ENCODE data around the gene HSBP1L1.

The HSBP1L1 gene

DNA sequence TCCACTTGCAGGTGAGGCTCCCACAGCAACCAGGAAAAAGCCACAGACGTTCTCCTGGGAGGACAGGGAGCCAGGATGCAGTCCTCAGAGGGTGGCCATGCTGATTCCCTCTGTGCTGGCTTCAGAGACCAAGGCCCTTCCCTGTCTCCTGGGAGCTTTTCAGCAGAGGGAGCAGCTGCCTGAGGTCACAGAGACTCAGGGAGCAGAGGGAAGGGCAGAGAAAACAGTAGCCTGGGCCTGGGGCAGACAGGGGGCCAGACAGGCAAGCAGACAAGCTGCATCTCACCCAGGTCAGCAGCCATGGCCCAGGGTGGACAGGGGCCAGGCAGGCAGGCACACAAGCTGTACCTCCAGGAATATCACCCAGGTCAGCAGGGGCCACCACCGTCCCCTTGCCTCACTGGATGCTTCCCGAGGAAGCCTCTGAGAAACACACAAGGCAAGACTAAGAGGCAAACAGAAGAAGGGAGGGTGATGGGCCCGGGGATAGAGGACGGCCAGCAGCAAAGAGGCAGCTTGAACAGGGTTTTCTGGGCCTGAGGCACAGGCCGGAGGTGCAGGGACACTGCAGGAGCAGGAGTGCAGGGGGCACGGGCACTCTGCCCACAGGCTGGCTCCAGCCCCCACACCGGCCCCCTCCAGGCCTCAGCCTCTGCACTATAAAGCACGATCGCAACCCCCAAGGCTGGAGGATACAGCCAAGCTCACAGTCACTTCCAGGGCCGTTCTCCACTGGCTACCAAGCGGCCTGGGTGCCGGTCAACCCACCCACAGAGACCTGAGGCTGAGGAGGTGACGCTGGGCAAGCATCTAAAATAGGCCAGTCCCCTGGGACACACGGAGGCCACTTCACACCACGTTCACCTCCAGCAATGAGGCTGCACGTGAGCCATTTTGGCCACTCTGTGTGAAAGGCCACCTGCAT, 19.1 kb upstream of the HSBP1L1 start:
- DNase-seq = peak; percentile 64

DNA sequence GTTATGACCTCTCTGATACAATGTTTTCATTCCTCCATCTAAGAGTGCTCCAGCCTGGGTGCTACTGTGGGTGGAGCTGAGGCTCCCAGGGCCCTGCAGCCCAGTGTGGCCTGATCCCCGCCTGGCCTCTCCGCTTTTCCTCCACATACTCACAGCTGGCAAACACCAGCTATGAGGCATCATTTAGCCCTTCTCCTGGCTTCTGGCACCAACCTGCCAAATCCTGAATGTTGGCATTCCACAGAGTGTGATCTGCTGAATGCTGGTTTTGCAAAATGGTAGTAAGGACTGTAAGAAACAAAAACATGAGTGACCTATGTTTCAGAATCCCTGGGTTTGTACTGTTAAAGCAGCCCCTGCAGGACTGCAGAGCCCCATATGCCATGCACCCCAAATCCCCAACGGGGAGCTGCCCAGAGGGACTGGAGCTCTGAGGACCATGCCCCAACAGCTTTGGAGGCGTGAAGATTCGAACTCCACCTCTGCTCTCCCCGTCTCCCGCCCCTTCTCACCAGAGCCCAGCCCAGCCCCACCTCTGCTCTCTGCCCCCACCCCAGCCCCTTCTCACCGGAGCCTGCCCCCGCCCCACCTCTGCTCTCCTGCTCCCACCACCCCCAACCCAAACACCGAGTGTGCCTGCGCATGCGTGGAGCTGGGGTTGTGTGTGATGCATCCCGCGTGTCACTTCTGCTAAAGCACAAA, 17.2 kb upstream of the HSBP1L1 start:
- no peak for DNase-seq

DNA sequence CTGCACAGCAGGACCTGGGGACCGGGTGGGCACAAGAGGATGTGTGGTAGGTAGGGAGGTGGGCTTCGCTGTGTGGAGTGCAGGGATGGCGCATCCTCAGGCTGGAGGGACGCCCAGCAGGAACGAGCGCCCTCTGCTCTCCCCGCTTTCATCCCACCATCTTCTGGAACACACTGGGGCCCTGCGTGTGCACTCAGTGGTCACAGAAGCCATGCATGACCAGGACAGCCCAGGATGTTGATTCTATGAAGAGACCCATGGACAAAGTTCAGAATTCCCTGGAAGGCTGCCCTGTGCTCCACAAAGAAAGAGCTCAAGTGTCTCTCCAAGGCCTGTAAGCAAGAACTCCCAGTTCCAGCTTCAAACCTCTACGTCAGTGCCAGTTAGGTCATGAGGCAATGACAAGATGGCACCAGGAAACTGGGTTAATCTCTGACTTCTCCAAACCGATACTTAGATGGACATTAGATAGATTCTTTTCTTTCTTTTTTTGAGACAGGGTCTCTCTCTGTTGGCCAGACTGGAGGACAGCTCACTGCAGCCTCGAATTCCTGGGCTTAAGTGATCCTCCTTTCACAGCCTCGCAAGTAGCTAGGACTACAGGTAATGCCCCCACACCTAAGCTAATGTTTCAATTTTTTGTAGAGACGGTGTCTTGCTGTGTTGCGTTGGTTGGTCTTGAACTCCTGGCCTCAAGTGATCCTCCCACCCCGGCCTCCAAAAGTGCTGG, 16.4 kb upstream of the HSBP1L1 start:
- no peak for DNase-seq

- DNase-seq = no peak
Measured at GRCh38 chr18:79948719-79949411, 15.6 kb upstream of the HSBP1L1 start.

GRCh38 chr18:79949697-79950487, 14.6 kb upstream of the HSBP1L1 start:
- DNase-seq = peak; percentile 39

- peak; percentile 69 for DNase-seq
Measured at GRCh38 chr18:79950515-79951341, 13.7 kb upstream of the HSBP1L1 start.

DNA sequence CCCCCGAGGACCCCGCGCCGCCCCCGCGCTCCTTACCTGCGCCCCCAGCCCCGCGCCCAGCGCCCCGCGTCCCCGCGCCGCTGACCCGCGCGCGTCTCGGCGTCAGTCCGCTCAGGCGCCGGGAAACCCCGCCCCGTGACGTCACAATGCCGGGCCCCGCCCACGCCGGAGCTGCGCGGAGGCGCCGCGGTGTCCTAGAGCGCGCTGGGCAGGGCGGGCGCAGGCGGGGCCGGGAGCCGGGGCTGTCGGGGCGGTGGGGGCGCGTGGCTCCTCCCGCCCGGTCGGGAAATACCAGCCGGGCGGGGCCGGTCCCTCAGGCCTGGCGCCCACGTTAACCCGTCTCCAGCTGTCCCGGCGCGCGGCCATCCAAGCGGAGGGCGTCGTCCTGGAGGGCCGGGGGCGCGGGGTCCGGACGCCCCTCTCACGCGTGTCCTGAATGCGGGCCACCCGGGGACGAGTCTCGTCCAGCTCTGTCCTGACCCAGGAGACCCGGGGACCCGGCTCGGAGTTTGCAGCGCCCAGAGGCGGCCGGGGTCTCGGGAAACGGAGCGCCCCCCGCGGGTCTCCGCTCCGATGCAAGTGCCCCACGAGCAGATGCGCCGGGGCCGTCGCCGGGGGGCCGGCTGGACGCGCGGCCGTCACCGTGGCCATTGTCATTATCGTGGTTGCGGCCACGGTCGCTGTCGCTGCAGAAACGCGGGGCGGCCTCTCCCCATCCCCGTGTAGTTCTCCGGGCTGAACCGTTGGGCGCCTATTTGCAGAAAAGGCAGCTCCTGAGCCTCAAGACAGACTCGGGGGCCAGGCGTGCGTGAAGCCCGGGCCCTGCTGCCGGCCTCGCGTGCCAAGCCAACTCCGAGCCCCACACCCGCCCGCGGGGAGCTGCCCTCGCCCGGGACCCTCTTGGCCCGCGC, 12.6 kb upstream of the HSBP1L1 start, which contains the start of gene SLC66A2:
Gene SLC66A2, minus strand, starts transcription at position 109 of the 911 bp plus-strand sequence. CDS start 727 bp downstream, outside the sequence.
- DNase-seq = peak; percentile 96

DNA sequence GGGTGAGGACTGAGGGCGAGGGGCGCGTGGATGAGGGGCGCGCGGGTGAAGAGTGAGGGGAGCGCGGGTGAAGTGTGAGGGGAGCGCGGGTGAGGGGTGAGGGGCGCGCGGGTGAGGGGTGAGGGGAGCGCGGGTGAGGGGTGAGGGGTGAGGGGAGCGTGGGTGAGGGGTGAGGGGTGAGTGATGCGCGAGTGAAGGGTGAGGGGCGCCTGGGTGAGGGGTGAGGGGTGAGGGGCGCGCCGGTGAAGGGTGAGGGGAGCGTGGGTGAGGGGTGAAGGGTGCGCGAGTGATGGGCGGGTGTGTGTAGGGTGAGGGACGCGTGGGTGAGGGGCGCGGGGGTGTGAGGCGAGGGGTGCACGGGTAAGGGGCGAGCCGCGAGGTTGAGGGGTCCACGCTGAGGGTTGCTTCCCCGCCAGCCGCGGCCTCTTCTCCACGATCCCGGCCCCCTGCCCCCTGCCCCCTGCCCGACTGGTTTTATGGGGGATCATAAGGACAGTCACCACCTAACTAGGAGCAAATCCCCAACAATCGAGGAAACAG, 11.9 kb upstream of the HSBP1L1 start:
- DNase-seq = no peak

DNA sequence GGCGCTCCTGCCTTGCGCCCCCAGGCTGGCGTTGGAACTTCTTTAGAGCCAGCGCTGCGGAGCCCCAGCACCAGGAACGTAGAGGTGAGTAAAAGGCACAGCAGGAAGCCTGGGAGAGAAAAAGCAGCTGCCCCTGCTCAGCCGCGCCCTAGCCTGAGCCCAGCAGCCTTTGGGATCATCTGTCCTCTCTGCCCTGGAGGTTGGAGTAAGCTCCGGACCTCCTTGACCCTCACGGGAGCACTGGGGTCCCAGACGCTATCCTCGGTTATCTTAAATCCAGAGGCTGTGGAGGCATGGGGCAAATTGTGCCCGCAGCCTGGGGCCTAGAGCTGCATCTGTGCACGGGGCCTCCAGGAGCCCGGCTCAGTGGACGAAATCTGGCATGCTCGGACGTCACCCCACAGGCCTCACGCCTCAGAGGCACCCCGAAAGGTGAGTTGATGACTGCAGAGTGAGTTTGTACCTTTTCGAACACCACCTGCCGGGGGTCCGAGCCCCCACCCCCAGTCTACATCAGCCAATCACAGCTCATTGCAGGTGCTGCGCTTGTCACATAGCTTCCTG, 11.4 kb upstream of the HSBP1L1 start:
- DNase-seq = peak; percentile 45

DNA sequence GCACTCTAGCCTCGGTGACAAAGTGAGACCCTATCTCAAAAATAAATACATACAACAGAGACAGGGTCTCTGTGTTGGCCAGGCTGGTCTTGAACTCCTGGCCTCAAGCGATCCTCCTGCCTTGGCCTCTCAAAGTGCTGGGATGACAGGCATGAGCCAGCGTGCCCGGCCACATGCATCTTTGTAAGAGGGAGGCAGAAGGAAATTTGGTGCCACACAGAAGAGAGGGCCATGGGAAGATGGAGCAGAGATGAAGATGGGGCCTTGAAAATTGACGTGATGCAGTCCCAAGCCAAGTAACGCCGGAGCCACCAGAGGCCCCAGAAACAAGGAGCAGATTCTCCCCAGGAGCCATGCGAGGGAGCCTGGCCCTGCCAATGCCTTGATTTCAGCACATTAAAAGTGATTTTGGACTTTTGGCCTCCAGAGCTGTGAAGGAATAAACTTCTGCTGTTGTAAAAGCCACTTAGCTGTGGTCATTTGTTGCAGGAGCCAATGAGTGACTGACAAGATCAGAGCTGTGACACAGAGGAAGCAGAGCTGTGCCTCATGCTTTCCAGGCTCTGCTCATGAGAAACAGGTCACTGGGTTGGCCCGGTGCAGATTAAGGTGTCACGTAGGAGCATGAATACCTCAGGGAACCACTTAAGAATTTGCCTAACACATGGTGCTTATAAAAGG, 10.3 kb upstream of the HSBP1L1 start:
- peak; percentile 26 for DNase-seq

- DNase-seq = no peak
Measured at GRCh38 chr18:79954791-79955190, 9.7 kb upstream of the HSBP1L1 start.

GRCh38 chr18:79955302-79956075, 9.0 kb upstream of the HSBP1L1 start:
- no peak for DNase-seq

- no peak for DNase-seq
Measured at GRCh38 chr18:79956276-79956675, 8.2 kb upstream of the HSBP1L1 start.

GRCh38 chr18:79958981-79959380, 5.5 kb upstream of the HSBP1L1 start:
- no peak for DNase-seq

DNA sequence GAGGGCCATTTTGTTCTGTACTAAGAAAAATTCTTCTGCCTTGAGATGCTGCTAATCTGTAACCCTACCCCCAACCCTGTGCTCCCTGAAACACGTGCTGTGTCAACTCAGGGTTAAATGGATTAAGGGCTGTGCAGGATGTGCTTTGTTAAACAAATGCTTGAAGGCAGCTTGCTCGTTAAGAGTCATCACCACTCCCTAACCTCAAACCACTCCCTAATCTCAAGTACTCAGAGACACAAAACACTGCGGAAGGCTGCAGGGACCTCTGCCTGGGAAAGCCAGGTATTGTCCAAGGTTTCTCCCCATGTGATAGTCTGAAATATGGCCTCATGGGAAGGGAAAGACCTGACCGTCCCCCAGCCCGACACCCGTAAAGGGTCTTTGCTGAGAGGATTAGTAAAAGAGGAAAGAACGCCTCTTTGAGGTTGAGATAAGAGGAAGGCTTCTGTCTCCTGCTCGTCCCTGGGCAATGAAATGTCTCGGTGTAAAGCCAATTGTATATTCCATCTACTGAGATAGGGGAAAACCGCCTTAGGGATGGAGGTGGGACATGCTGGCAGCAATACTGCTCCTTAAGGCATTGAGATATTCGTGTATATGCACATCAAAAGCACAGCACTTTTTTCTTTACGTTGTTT, 4.2 kb upstream of the HSBP1L1 start:
- DNase-seq = peak; percentile 14

- no peak for DNase-seq
Measured at GRCh38 chr18:79960921-79961526, 3.4 kb upstream of the HSBP1L1 start.
